ENCODE results near the gene GTPBP6. TPM values are rescaled to one million over a fixed set of nuclear protein-coding genes. Genes with fewer than 3 reads are reported as not detected.

GTPBP6 gene
- total RNA-seq, 1 donor from 2014 or later = 47.2 TPM

DNA sequence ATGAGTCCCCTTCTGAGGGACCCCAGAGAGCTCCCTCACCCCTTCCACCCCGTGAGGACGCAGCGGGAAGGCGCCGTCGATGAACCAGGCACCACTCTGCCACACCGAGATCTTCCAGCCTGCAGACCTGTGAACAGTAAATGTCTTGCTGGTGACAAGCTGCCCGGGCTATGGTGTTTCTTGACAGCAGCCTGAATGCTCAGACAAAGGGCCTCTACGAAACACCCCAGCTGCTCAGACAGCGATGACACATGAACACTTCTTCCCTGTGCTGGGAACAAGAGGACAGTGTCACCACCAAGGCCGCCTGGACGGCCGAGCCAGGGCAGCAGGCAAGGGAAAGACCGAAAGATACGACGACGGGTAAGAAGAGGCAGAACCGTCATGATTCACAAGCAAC lies 30.6 kb upstream of the GTPBP6 start:
- peak overlapping the region; percentile 56 for H3K4me3 Mint-ChIP-seq (ENCODE audit: unreplicated experiment)
- peaks cover 4% of the 10 kb centered on the region for H3K4me1 Mint-ChIP-seq (ENCODE audit: unreplicated experiment)
- H3K27me3 Mint-ChIP-seq (ENCODE audit: unreplicated experiment) = peaks cover 12% of the 10 kb centered on the region
- no peaks in the 10 kb centered on the region for H3K9me3 Mint-ChIP-seq (ENCODE audit: unreplicated experiment)
- peaks cover 24% of the 10 kb centered on the region for H3K36me3 Mint-ChIP-seq (ENCODE audit: low read depth, unreplicated experiment)
- DNase-seq (ENCODE audit: low spot score) = no peak
- TF ChIP-seq, protein P1, sequence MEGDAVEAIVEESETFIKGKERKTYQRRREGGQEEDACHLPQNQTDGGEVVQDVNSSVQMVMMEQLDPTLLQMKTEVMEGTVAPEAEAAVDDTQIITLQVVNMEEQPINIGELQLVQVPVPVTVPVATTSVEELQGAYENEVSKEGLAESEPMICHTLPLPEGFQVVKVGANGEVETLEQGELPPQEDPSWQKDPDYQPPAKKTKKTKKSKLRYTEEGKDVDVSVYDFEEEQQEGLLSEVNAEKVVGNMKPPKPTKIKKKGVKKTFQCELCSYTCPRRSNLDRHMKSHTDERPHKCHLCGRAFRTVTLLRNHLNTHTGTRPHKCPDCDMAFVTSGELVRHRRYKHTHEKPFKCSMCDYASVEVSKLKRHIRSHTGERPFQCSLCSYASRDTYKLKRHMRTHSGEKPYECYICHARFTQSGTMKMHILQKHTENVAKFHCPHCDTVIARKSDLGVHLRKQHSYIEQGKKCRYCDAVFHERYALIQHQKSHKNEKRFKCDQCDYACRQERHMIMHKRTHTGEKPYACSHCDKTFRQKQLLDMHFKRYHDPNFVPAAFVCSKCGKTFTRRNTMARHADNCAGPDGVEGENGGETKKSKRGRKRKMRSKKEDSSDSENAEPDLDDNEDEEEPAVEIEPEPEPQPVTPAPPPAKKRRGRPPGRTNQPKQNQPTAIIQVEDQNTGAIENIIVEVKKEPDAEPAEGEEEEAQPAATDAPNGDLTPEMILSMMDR (IDR thresholded peaks at IDR 0.05; ENCODE audit: unreplicated experiment) = no peak
- peak overlapping the region; percentile 65 for H3K27ac Mint-ChIP-seq (ENCODE audit: unreplicated experiment)

DNA sequence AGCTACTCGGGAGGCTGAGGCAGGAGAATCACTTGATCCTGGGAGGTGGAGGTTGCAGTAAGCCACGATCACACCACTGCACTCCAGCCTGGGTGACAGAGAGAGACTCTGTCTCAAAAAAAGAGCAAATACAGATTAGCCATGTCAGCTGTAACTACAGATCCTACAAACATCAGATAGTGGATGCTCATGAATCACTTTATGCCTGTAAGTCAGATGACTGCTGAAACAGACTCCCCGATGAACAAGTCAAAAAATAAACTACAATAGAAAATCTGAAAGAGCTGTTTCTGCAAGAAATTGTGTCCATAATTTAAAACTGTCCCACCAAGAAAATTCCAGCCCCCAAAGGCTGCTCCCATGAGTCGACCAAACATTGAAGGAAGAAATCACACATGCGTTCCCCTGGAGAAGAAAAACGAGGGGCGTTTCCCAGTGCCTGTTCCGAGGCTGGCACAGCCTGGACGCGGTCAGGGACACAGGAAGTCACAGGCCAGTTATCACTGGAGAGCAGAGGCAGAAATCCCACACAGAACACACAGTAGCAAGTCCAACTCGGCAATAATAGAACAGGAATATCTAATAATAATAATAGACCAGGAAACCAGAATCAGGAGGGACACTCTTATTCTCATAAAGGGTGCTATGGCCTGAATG lies 30.0 kb upstream of the GTPBP6 start:
- H3K27ac Mint-ChIP-seq (ENCODE audit: unreplicated experiment) = peak overlapping the region; percentile 65
- H3K27me3 Mint-ChIP-seq (ENCODE audit: unreplicated experiment) = peaks cover 12% of the 10 kb centered on the region

DNA sequence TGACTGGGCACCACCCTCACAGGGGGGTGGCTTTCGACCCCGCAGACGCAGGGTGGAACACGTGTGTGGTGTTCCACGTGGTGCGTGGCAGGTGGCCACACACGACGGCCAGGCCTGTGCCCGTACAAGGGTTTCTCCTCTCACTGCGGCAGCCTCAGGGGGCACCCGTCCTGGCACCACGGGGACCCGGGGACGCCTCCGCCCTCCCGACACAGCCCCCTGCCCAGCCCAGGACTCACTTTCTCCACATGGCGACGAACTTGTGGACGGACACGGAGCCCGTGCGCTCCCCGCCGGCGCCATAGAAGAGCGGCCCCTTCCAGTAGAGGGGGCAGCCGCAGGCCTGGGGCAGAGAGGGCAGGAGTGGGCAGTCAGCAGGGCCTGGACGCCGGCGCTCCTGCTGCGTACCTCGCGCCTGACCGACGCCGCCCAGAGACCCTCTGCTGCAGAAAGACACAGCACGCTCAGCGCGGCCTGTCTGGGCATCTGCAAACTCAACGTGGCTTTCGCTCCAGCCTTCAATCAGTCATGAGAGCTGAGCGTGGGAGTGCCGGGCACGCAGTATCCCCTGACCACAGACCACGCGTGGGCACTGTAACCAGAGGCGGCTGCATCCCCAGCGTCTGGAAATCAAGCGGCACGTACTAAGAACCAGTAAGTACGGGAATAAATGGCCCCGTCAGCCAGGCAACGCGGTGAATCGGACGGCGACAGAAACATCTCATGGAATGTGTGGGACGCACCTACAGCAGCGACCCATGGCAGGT lies 28.9 kb upstream of the GTPBP6 start:
- peaks cover 4% of the 10 kb centered on the region for H3K4me1 Mint-ChIP-seq (ENCODE audit: unreplicated experiment)
- peaks cover 9% of the 10 kb centered on the region for H3K27me3 Mint-ChIP-seq (ENCODE audit: unreplicated experiment)
- TF ChIP-seq, protein P1 (IDR thresholded peaks at IDR 0.05; ENCODE audit: unreplicated experiment) = no peak
- peaks cover 22% of the 10 kb centered on the region for H3K36me3 Mint-ChIP-seq (ENCODE audit: low read depth, unreplicated experiment)
- no peak overlapping the region for H3K27ac Mint-ChIP-seq (ENCODE audit: unreplicated experiment)
- H3K4me3 Mint-ChIP-seq (ENCODE audit: unreplicated experiment) = no peak overlapping the region
- no peaks in the 10 kb centered on the region for H3K9me3 Mint-ChIP-seq (ENCODE audit: unreplicated experiment)
- DNase-seq (ENCODE audit: low spot score) = no peak

More for the DNA sequence above, 30.0 kb upstream of the GTPBP6 start:
- Mint-ChIP-seq H3K4me1 (ENCODE audit: unreplicated experiment) (peaks cover 4% of the 10 kb centered on the region), H3K4me3 (ENCODE audit: unreplicated experiment) (no peak overlapping the region), H3K9me3 (ENCODE audit: unreplicated experiment) (no peaks in the 10 kb centered on the region), H3K36me3 (ENCODE audit: low read depth, unreplicated experiment) (peaks cover 24% of the 10 kb centered on the region)
- TF ChIP-seq, protein P1 (IDR thresholded peaks at IDR 0.05; ENCODE audit: unreplicated experiment) = no peak
- DNase-seq (ENCODE audit: low spot score) = no peak

DNA sequence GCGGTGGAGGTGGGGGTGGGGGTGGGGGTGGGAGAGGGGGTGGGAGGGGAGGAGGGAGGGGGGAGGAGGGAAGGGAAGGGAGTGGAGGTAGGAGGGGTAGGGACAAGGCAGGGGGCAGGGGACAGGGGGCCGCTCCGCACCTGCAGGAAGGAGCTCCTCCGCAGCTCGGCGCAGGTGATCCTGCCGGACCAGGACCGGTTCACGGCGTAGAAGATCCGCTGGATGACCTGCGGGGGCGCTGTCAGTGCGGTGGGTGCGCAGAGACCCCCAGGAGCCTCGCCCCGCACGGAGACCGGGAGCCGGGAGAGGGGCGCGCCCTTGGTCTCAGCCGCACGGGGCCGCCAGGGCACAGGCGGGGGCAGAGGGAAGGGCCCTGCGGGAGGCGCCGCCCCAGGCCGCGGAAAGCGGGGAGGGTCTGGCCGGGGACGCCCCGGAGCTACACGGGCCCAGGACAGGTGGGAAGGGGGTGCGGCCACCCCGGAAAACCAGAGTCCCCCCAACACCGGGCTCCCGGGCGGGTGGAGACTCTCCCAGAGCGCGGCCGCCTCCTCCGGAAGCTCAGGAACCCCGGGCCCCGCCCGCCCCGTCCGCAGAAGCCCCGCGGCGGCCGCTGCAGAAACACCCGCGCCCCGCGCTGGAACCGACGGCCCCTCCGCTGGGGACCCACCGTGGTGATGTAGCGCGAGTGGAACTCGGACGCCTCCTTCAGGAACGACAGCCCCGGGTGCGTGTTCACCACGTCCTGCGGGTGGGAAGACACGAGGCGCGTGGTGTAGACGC lies 27.6 kb upstream of the GTPBP6 start:
- TF ChIP-seq, protein P1 (IDR thresholded peaks at IDR 0.05; ENCODE audit: unreplicated experiment) = no peak
- no peak for DNase-seq (ENCODE audit: low spot score)
- H3K27me3 Mint-ChIP-seq (ENCODE audit: unreplicated experiment) = peaks cover 10% of the 10 kb centered on the region
- H3K27ac Mint-ChIP-seq (ENCODE audit: unreplicated experiment) = no peak overlapping the region
- H3K9me3 Mint-ChIP-seq (ENCODE audit: unreplicated experiment) = peaks cover 4% of the 10 kb centered on the region
- H3K4me3 Mint-ChIP-seq (ENCODE audit: unreplicated experiment) = no peak overlapping the region
- peaks cover 4% of the 10 kb centered on the region for H3K4me1 Mint-ChIP-seq (ENCODE audit: unreplicated experiment)
- peaks cover 28% of the 10 kb centered on the region for H3K36me3 Mint-ChIP-seq (ENCODE audit: low read depth, unreplicated experiment)
